Kidney (tissue), 14 donors: ENCODE data around the gene TRDMT1. TPM values are rescaled to one million over a fixed set of nuclear protein-coding genes. Genes with fewer than 3 reads are reported as not detected.

Experiments
- DNase-seq, 5 donors: peaks; one replicate each; pipeline ENCODE4 v3.0.0-alpha.2; 2013 to 2020
- FAIRE-seq: peaks from 2 replicates; lab custom pipeline; 2012; peaks lifted over from hg19 to GRCh38; lab: Jason Lieb, UNC
- H3K27ac ChIP-seq, 2 donors: one replicate each; pipeline ENCODE4 v1.7.0; 2013; ENCODE audit warnings: low read depth in 2 of 2, low read length in 2 of 2, inconsistent platforms in 1 of 2
- H3K27me3 ChIP-seq: one replicate; pipeline ENCODE4 v1.7.1; 2013; ENCODE audit warnings: low read length, inconsistent platforms; ENCODE audit not compliant: control insufficient read depth, insufficient read depth
- H3K36me3 ChIP-seq, 3 donors: one replicate each; pipeline versions ENCODE4 v1.7.0 to v1.7.1; 2013; ENCODE audit warnings: low read length in 3 of 3, control low read depth in 1 of 3, inconsistent platforms in 1 of 3; ENCODE audit not compliant: insufficient read depth in 3 of 3, control insufficient read depth in 2 of 3
- H3K4me1 ChIP-seq, 3 donors: one replicate each; pipeline versions ENCODE4 v1.7.0 to v1.7.1; 2013; ENCODE audit warnings: low read length in 3 of 3, inconsistent platforms in 1 of 3, low read depth in 1 of 3; ENCODE audit not compliant: control insufficient read depth in 2 of 3, insufficient read depth in 2 of 3
- H3K4me3 ChIP-seq, 3 donors: one replicate each; pipeline versions ENCODE4 v1.7.0 to v1.8.1; 2013; ENCODE audit warnings: low read length in 3 of 3, control low read depth in 1 of 3, inconsistent platforms in 1 of 3
- H3K9ac ChIP-seq, 3 donors: one replicate each; pipeline versions ENCODE4 v1.7.0 to v1.7.1; 2013; ENCODE audit warnings: low read length in 3 of 3, control low read depth in 1 of 3, inconsistent platforms in 1 of 3
- H3K9me3 ChIP-seq, 3 donors: one replicate each; pipeline versions ENCODE4 v1.7.0 to v1.7.1; 2013; ENCODE audit warnings: low read length in 3 of 3, control low read depth in 1 of 3, inconsistent platforms in 1 of 3; ENCODE audit not compliant: control insufficient read depth in 2 of 3, insufficient read depth in 1 of 3
- CTCF ChIP-seq: IDR thresholded peaks from 3 replicates; pipeline ENCODE4 v1.5.1; 2012; ENCODE audit warnings: mild to moderate bottlenecking, moderate library complexity, borderline replicate concordance; ENCODE audit not compliant: insufficient read depth; ENCODE audit errors: extremely low read depth
- intact Hi-C: fragments of 100-400 bp; cut with DNase I; formaldehyde crosslinking; loops from one replicate; pipeline ENCODE4 v1.11.1; 2022
- polyA plus RNA-seq: library from polyadenylated mRNA; stranded (reverse); fragments of 350-450 nt; fragmentation: Illumina TruSeq; extraction: RNeasy Lipid Tissue Mini Kit (QIAGEN cat#74804); gene quantifications from one replicate; pipeline ENCODE4 v1.2.3, GENCODE V29; 2014; ENCODE audit warnings: low read depth, low replicate concordance; ENCODE audit not compliant: insufficient read depth
- total RNA-seq: library from RNA; stranded (reverse); fragmentation: NEBNext Ultra II Directional; extraction: Animal tissue kit (Norgen Biotek cat#: 25700); gene quantifications from one replicate; pipeline ENCODE4 v1.2.1, GENCODE V29; 2021
- donor health status: control.
- donor health status: control.
- donor health status: control.
- donor health status: control.
- donor health status: control.
- donor health status: DM: yes; HTN: yes; CAD: no.
- donor health status: Normal renal cell carcinoma (clear cell type).

Gene TRDMT1
- total and polyA plus RNA-seq, 2 donors from 2014 or later, result 2.0 to 11.0 TPM

GRCh38 chr10:17144757-17145156 is 56.7 kb downstream of the TRDMT1 start:
- H3K36me3 ChIP-seq, result no peaks in the 10 kb centered on the region
- DNase-seq (no peak), FAIRE-seq (no peak)
- no peak overlapping the region for H3K9ac ChIP-seq
- no peak overlapping the region for H3K4me3 ChIP-seq
- TF ChIP-seq CTCF, result no peak
- H3K27me3 ChIP-seq, result no peaks in the 10 kb centered on the region
- intact Hi-C loops, result no loop called here
- peaks cover 0 to 9% (median 3%) of the 10 kb centered on the region in 3 donors for H3K4me1 ChIP-seq
- no peaks in the 10 kb centered on the region for H3K9me3 ChIP-seq
- peak overlapping the region in 1 of 2 donors; percentile 16 for H3K27ac ChIP-seq

- Histone ChIP-seq H3K9me3 (no peaks in the 10 kb centered on the region), H3K4me1 (peaks cover 0 to 10% (median 3%) of the 10 kb centered on the region in 3 donors), H3K27ac (no peak overlapping the region), H3K9ac (no peak overlapping the region), H3K36me3 (no peaks in the 10 kb centered on the region), H3K4me3 (no peak overlapping the region), H3K27me3 (no peaks in the 10 kb centered on the region)
- DNase-seq (no peak), FAIRE-seq (no peak)
- intact Hi-C loops, result no loop called here
- no peak for TF ChIP-seq CTCF
Measured at GRCh38 chr10:17144032-17144431, 57.4 kb downstream of the TRDMT1 start.

GRCh38 chr10:17143055-17143690 is 58.3 kb downstream of the TRDMT1 start:
- Histone ChIP-seq H3K36me3 (no peaks in the 10 kb centered on the region), H3K27me3 (no peaks in the 10 kb centered on the region), H3K27ac (no peak overlapping the region), H3K4me1 (peaks cover 0 to 14% (median 1%) of the 10 kb centered on the region in 3 donors), H3K4me3 (no peak overlapping the region), H3K9me3 (no peaks in the 10 kb centered on the region), H3K9ac (no peak overlapping the region)
- intact Hi-C loops, result no loop called here
- FAIRE-seq (no peak), DNase-seq (no peak)
- no peak for TF ChIP-seq CTCF
